ENCODE measurements around the gene OR6B2. TPM values are rescaled to one million over a fixed set of nuclear protein-coding genes. Genes with fewer than 3 reads are reported as not detected.

Gene OR6B2
- total RNA-seq, 1 donor from 2014 or later: not detected

GRCh38 chr2:240023792-240024191 is 6.4 kb downstream of the OR6B2 start:
- H3K27me3 ChIP-seq: no peaks in the 10 kb centered on the region
- no peak overlapping the region for H3K27ac ChIP-seq
- H3K9me3 ChIP-seq: no peaks in the 10 kb centered on the region
- DNase-seq (ENCODE audit: extremely low spot score in 2 of 2): no peak
- peaks cover 28% of the 10 kb centered on the region for H3K4me1 ChIP-seq
- no peak for TF ChIP-seq POLR2A (IDR thresholded peaks at IDR 0.05)
- TF ChIP-seq POLR2AphosphoS5 (IDR thresholded peaks at IDR 0.05; ENCODE audit: insufficient read depth in 1 of 2, low read depth in 1 of 2): no peak
- TF ChIP-seq CTCF (IDR thresholded peaks at IDR 0.05): no peak
- H3K4me3 ChIP-seq: peak overlapping the region; percentile 81 to 96
- intact Hi-C loops (cut with DNase I): no loop called here
- H3K36me3 ChIP-seq: peaks cover 0 to 21% of the 10 kb centered on the region in 2 donors

- intact Hi-C loops (cut with DNase I): no loop called here
- H3K4me3 ChIP-seq: no peak overlapping the region
- no peak for DNase-seq (ENCODE audit: extremely low spot score in 2 of 2)
- no peak overlapping the region for H3K27ac ChIP-seq
- TF ChIP-seq CTCF (IDR thresholded peaks at IDR 0.05): peak in 2 of 3 experiments; percentile 44 to 45
- no peak for TF ChIP-seq POLR2A (IDR thresholded peaks at IDR 0.05)
- no peak for TF ChIP-seq POLR2AphosphoS5 (IDR thresholded peaks at IDR 0.05; ENCODE audit: insufficient read depth in 1 of 2, low read depth in 1 of 2)
- H3K9me3 ChIP-seq: no peaks in the 10 kb centered on the region
- H3K27me3 ChIP-seq: no peaks in the 10 kb centered on the region
- peaks cover 28% of the 10 kb centered on the region for H3K4me1 ChIP-seq
- H3K36me3 ChIP-seq: peaks cover 0 to 40% of the 10 kb centered on the region in 2 donors
Measured at GRCh38 chr2:240021488-240022104, 8.6 kb downstream of the OR6B2 start.

- Histone ChIP-seq H3K4me3 (no peak overlapping the region), H3K27me3 (no peaks in the 10 kb centered on the region), H3K9me3 (no peaks in the 10 kb centered on the region), H3K27ac (no peak overlapping the region), H3K4me1 (peaks cover 12% of the 10 kb centered on the region), H3K36me3 (peaks cover 0 to 64% of the 10 kb centered on the region in 2 donors)
- no peak for DNase-seq (ENCODE audit: extremely low spot score in 2 of 2)
- TF ChIP-seq POLR2AphosphoS5 (IDR thresholded peaks at IDR 0.05; ENCODE audit: insufficient read depth in 1 of 2, low read depth in 1 of 2): no peak
- TF ChIP-seq POLR2A (IDR thresholded peaks at IDR 0.05): no peak
- intact Hi-C loops (cut with DNase I): no loop called here
Measured at GRCh38 chr2:240018071-240018750, 12.0 kb downstream of the OR6B2 start.

GRCh38 chr2:240014327-240014726 is 15.9 kb downstream of the OR6B2 start:
- H3K4me1 ChIP-seq: no peaks in the 10 kb centered on the region
- no peaks in the 10 kb centered on the region for H3K27me3 ChIP-seq
- H3K4me3 ChIP-seq: no peak overlapping the region
- no peak overlapping the region for H3K27ac ChIP-seq
- intact Hi-C loops (cut with DNase I): no loop called here
- no peak for TF ChIP-seq POLR2A (IDR thresholded peaks at IDR 0.05)
- TF ChIP-seq CTCF (IDR thresholded peaks at IDR 0.05): no peak
- H3K36me3 ChIP-seq: peaks cover 0 to 78% of the 10 kb centered on the region in 2 donors
- H3K9me3 ChIP-seq: no peaks in the 10 kb centered on the region
- no peak for DNase-seq (ENCODE audit: extremely low spot score in 2 of 2)

- Histone ChIP-seq H3K27ac (no peak overlapping the region), H3K36me3 (peaks cover 0 to 77% of the 10 kb centered on the region in 2 donors), H3K4me1 (no peaks in the 10 kb centered on the region), H3K9me3 (no peaks in the 10 kb centered on the region), H3K4me3 (no peak overlapping the region), H3K27me3 (no peaks in the 10 kb centered on the region)
- intact Hi-C loops (cut with DNase I): no loop called here
- no peak for TF ChIP-seq POLR2AphosphoS5 (IDR thresholded peaks at IDR 0.05; ENCODE audit: insufficient read depth in 1 of 2, low read depth in 1 of 2)
- no peak for TF ChIP-seq POLR2A (IDR thresholded peaks at IDR 0.05)
- no peak for TF ChIP-seq CTCF (IDR thresholded peaks at IDR 0.05)
- no peak for DNase-seq (ENCODE audit: extremely low spot score in 2 of 2)
Measured at GRCh38 chr2:240013343-240013742, 16.9 kb downstream of the OR6B2 start.
